Stimulated activated effector memory CD8-positive, alpha-beta T cell treated with anti-CD3 and anti-CD28 coated beads, Interleukin-12 subunit alpha, Interleukin-12 subunit beta, amount 100 ng/mL, for 72 hours (primary cell): ENCODE data around the gene SPP1.

Experiments
- ATAC-seq: fragments of 150-1000 bp; cut with Tn5 transposase; 2 replicates; pipeline ENCODE4 v1.10.0; 2021
- DNase-seq, 2 donors: peaks; one replicate each; pipeline ENCODE4 v3.0.0; 2021 to 2022; ENCODE audit warnings: low spot score in 2 of 2
- H3K27ac Mint-ChIP-seq: one replicate; pipeline ENCODE4 v1.8.0; 2022; ENCODE audit warnings: mild to moderate bottlenecking, mixed read lengths
- H3K36me3 Mint-ChIP-seq: one replicate; pipeline ENCODE4 v1.8.0; 2022; ENCODE audit warnings: mild to moderate bottlenecking, mixed read lengths
- H3K4me1 Mint-ChIP-seq: one replicate; pipeline ENCODE4 v1.8.0; 2022; ENCODE audit warnings: mixed read lengths
- H3K4me3 Mint-ChIP-seq: one replicate; pipeline ENCODE4 v1.8.0; 2022; ENCODE audit warnings: mild to moderate bottlenecking, mixed read lengths
- H3K9me3 Mint-ChIP-seq: one replicate; pipeline ENCODE4 v1.8.0; 2022; ENCODE audit warnings: mixed read lengths

Gene SPP1

GRCh38 chr4:87944967-87945366 lies 30.5 kb upstream of the SPP1 start:
- ATAC-seq (no peak), DNase-seq (no peak)
- no peak overlapping the region for H3K27ac Mint-ChIP-seq
- no peaks in the 10 kb centered on the region for H3K36me3 Mint-ChIP-seq
- no peaks in the 10 kb centered on the region for H3K4me1 Mint-ChIP-seq
- H3K9me3 Mint-ChIP-seq, result no peaks in the 10 kb centered on the region
- H3K4me3 Mint-ChIP-seq, result no peak overlapping the region

GRCh38 chr4:87946766-87947165 lies 28.7 kb upstream of the SPP1 start:
- H3K9me3 Mint-ChIP-seq, result no peaks in the 10 kb centered on the region
- H3K4me1 Mint-ChIP-seq, result no peaks in the 10 kb centered on the region
- H3K36me3 Mint-ChIP-seq, result no peaks in the 10 kb centered on the region
- ATAC-seq, result no peak
- no peak overlapping the region for H3K4me3 Mint-ChIP-seq
- H3K27ac Mint-ChIP-seq, result no peak overlapping the region
- no peak for DNase-seq

- Mint-ChIP-seq H3K36me3 (no peaks in the 10 kb centered on the region), H3K27ac (no peak overlapping the region), H3K4me1 (no peaks in the 10 kb centered on the region), H3K9me3 (no peaks in the 10 kb centered on the region), H3K4me3 (no peak overlapping the region)
- ATAC-seq (no peak), DNase-seq (no peak)
Measured at GRCh38 chr4:87947381-87948160, 27.9 kb upstream of the SPP1 start.

GRCh38 chr4:87949961-87950360 lies 25.6 kb upstream of the SPP1 start:
- DNase-seq, result no peak
- ATAC-seq, result no peak
- Mint-ChIP-seq H3K36me3 (no peaks in the 10 kb centered on the region), H3K27ac (no peak overlapping the region), H3K9me3 (no peaks in the 10 kb centered on the region), H3K4me3 (no peak overlapping the region), H3K4me1 (no peaks in the 10 kb centered on the region)

- no peak overlapping the region for H3K27ac Mint-ChIP-seq
- no peak overlapping the region for H3K4me3 Mint-ChIP-seq
- ATAC-seq (no peak), DNase-seq (no peak)
- H3K9me3 Mint-ChIP-seq, result no peaks in the 10 kb centered on the region
- H3K4me1 Mint-ChIP-seq, result no peaks in the 10 kb centered on the region
- H3K36me3 Mint-ChIP-seq, result no peaks in the 10 kb centered on the region
Measured at GRCh38 chr4:87950493-87950892, 25.0 kb upstream of the SPP1 start.

GRCh38 chr4:87950936-87951511 lies 24.5 kb upstream of the SPP1 start:
- Mint-ChIP-seq H3K36me3 (no peaks in the 10 kb centered on the region), H3K4me1 (no peaks in the 10 kb centered on the region), H3K4me3 (no peak overlapping the region), H3K9me3 (no peaks in the 10 kb centered on the region), H3K27ac (no peak overlapping the region)
- DNase-seq (no peak), ATAC-seq (no peak)

- no peak overlapping the region for H3K4me3 Mint-ChIP-seq
- ATAC-seq (no peak), DNase-seq (no peak)
- no peaks in the 10 kb centered on the region for H3K36me3 Mint-ChIP-seq
- H3K4me1 Mint-ChIP-seq, result no peaks in the 10 kb centered on the region
- H3K9me3 Mint-ChIP-seq, result no peaks in the 10 kb centered on the region
- H3K27ac Mint-ChIP-seq, result no peak overlapping the region
Measured at GRCh38 chr4:87953826-87954225, 21.7 kb upstream of the SPP1 start.

GRCh38 chr4:87956501-87956900 lies 19.0 kb upstream of the SPP1 start:
- Mint-ChIP-seq H3K4me3 (no peak overlapping the region), H3K27ac (no peak overlapping the region), H3K36me3 (no peaks in the 10 kb centered on the region), H3K4me1 (no peaks in the 10 kb centered on the region), H3K9me3 (no peaks in the 10 kb centered on the region)
- DNase-seq (no peak), ATAC-seq (no peak)

GRCh38 chr4:87957061-87957460 lies 18.5 kb upstream of the SPP1 start:
- no peaks in the 10 kb centered on the region for H3K4me1 Mint-ChIP-seq
- no peaks in the 10 kb centered on the region for H3K9me3 Mint-ChIP-seq
- ATAC-seq (no peak), DNase-seq (no peak)
- H3K4me3 Mint-ChIP-seq, result no peak overlapping the region
- H3K27ac Mint-ChIP-seq, result no peak overlapping the region
- H3K36me3 Mint-ChIP-seq, result no peaks in the 10 kb centered on the region

GRCh38 chr4:87961993-87962392 lies 13.5 kb upstream of the SPP1 start:
- ATAC-seq, result peak; percentile 39
- no peaks in the 10 kb centered on the region for H3K4me1 Mint-ChIP-seq
- H3K36me3 Mint-ChIP-seq, result no peaks in the 10 kb centered on the region
- no peak overlapping the region for H3K4me3 Mint-ChIP-seq
- DNase-seq, result no peak
- H3K27ac Mint-ChIP-seq, result no peak overlapping the region
- H3K9me3 Mint-ChIP-seq, result no peaks in the 10 kb centered on the region

GRCh38 chr4:87962398-87963146 lies 12.9 kb upstream of the SPP1 start:
- H3K4me1 Mint-ChIP-seq, result no peaks in the 10 kb centered on the region
- H3K36me3 Mint-ChIP-seq, result no peaks in the 10 kb centered on the region
- DNase-seq (no peak), ATAC-seq (no peak)
- H3K9me3 Mint-ChIP-seq, result no peaks in the 10 kb centered on the region
- no peak overlapping the region for H3K27ac Mint-ChIP-seq
- no peak overlapping the region for H3K4me3 Mint-ChIP-seq

GRCh38 chr4:87965501-87965975 lies 10.0 kb upstream of the SPP1 start:
- H3K36me3 Mint-ChIP-seq, result no peaks in the 10 kb centered on the region
- DNase-seq (no peak), ATAC-seq (peak; percentile 41)
- H3K27ac Mint-ChIP-seq, result no peak overlapping the region
- H3K9me3 Mint-ChIP-seq, result no peaks in the 10 kb centered on the region
- H3K4me1 Mint-ChIP-seq, result no peaks in the 10 kb centered on the region
- H3K4me3 Mint-ChIP-seq, result no peak overlapping the region

GRCh38 chr4:87966095-87966496 lies 9.4 kb upstream of the SPP1 start:
- H3K36me3 Mint-ChIP-seq, result no peaks in the 10 kb centered on the region
- H3K4me3 Mint-ChIP-seq, result no peak overlapping the region
- DNase-seq (no peak), ATAC-seq (peak; percentile 44)
- no peak overlapping the region for H3K27ac Mint-ChIP-seq
- H3K9me3 Mint-ChIP-seq, result no peaks in the 10 kb centered on the region
- no peaks in the 10 kb centered on the region for H3K4me1 Mint-ChIP-seq

- Mint-ChIP-seq H3K4me1 (no peaks in the 10 kb centered on the region), H3K4me3 (no peak overlapping the region), H3K9me3 (no peaks in the 10 kb centered on the region), H3K36me3 (no peaks in the 10 kb centered on the region), H3K27ac (no peak overlapping the region)
- ATAC-seq (peak; percentile 20), DNase-seq (no peak)
Measured at GRCh38 chr4:87967193-87967592, 8.3 kb upstream of the SPP1 start.

- DNase-seq, result no peak
- ATAC-seq, result no peak
- Mint-ChIP-seq H3K4me3 (no peak overlapping the region), H3K27ac (no peak overlapping the region), H3K36me3 (no peaks in the 10 kb centered on the region), H3K9me3 (no peaks in the 10 kb centered on the region), H3K4me1 (peaks cover under 1% of the 10 kb centered on the region)
Measured at GRCh38 chr4:87970121-87970520, 5.4 kb upstream of the SPP1 start.

GRCh38 chr4:87971866-87972265 lies 3.6 kb upstream of the SPP1 start:
- no peaks in the 10 kb centered on the region for H3K36me3 Mint-ChIP-seq
- no peak for DNase-seq
- ATAC-seq, result no peak
- peaks cover 6% of the 10 kb centered on the region for H3K4me1 Mint-ChIP-seq
- H3K27ac Mint-ChIP-seq, result no peak overlapping the region
- no peak overlapping the region for H3K4me3 Mint-ChIP-seq
- H3K9me3 Mint-ChIP-seq, result no peaks in the 10 kb centered on the region
